HuH-7 (cell line): ENCODE measurements around the gene USP17L13.
"Not testable (repeated sequence)": the region's sequence is repeated elsewhere in the genome, so short reads cannot be mapped to it uniquely, and the experiment has no call there.

Experiments
- DNase-seq: peaks from one replicate; pipeline ENCODE4 v3.0.0; 2011; ENCODE audit warnings: low spot score

USP17L13 gene

GRCh38 chr4:9224596-9224995 is at the start of gene USP17L13:
Gene USP17L13, plus strand, starts transcription at chr4:9224896. Its CDS starts 0 bp downstream, at chr4:9224896.
- DNase-seq = not testable (repeated sequence)

GRCh38 chr4:9210357-9210756 is 14.3 kb upstream of the USP17L13 start, which contains the start of gene USP17L10:
Gene USP17L10, plus strand, starts transcription at chr4:9210657. Its CDS starts 0 bp downstream, at chr4:9210657.
- DNase-seq = not testable (repeated sequence)

GRCh38 chr4:9214701-9215100 is 10.0 kb upstream of the USP17L13 start:
- DNase-seq = not testable (repeated sequence)

GRCh38 chr4:9215105-9215504 is 9.6 kb upstream of the USP17L13 start, which contains the start of gene USP17L11:
Gene USP17L11, plus strand, starts transcription at chr4:9215405. Its CDS starts 0 bp downstream, at chr4:9215405.
- DNase-seq = not testable (repeated sequence)

- DNase-seq = not testable (repeated sequence)
Observed at GRCh38 chr4:9219852-9220251, 4.8 kb upstream of the USP17L13 start, which contains the start of gene USP17L12. Gene USP17L12, plus strand, starts transcription at chr4:9220152. Its CDS starts 0 bp downstream, at chr4:9220152.

GRCh38 chr4:9230249-9230648 is 5.6 kb downstream of the USP17L13 start:
- not testable (repeated sequence) for DNase-seq

GRCh38 chr4:9234085-9234484 is 9.4 kb downstream of the USP17L13 start, which contains the start of gene USP17L15:
Gene USP17L15, plus strand, starts transcription at chr4:9234385. Its CDS starts 0 bp downstream, at chr4:9234385.
- not testable (repeated sequence) for DNase-seq

- not testable (repeated sequence) for DNase-seq
Observed at GRCh38 chr4:9238461-9238860, 13.8 kb downstream of the USP17L13 start.

GRCh38 chr4:9243579-9243978 is 18.9 kb downstream of the USP17L13 start, which contains the start of gene USP17L17:
Gene USP17L17, plus strand, starts transcription at chr4:9243879. Its CDS starts 0 bp downstream, at chr4:9243879.
- not testable (repeated sequence) for DNase-seq

- not testable (repeated sequence) for DNase-seq
Observed at GRCh38 chr4:9247953-9248680, 23.4 kb downstream of the USP17L13 start, which contains the start of gene USP17L18. Gene USP17L18, plus strand, starts transcription at chr4:9248630. Its CDS starts 0 bp downstream, at chr4:9248630.

- DNase-seq = not testable (repeated sequence)
Observed at GRCh38 chr4:9253078-9253477, 28.4 kb downstream of the USP17L13 start, which contains the start of gene USP17L19. Gene USP17L19, plus strand, starts transcription at chr4:9253378. Its CDS starts 0 bp downstream, at chr4:9253378.

- DNase-seq = not testable (repeated sequence)
Observed at GRCh38 chr4:9257824-9258223, 33.1 kb downstream of the USP17L13 start, which contains the start of gene USP17L20. Gene USP17L20, plus strand, starts transcription at chr4:9258124. Its CDS starts 0 bp downstream, at chr4:9258124.

GRCh38 chr4:9262572-9262971 is 37.9 kb downstream of the USP17L13 start, which contains the start of gene USP17L21:
Gene USP17L21, plus strand, starts transcription at chr4:9262872. Its CDS starts 0 bp downstream, at chr4:9262872.
- DNase-seq = not testable (repeated sequence)

- DNase-seq = not testable (repeated sequence)
Observed at GRCh38 chr4:9267319-9267718, 42.6 kb downstream of the USP17L13 start, which contains the start of gene USP17L22. Gene USP17L22, plus strand, starts transcription at chr4:9267619. Its CDS starts 0 bp downstream, at chr4:9267619.

GRCh38 chr4:9271719-9272118 is 47.0 kb downstream of the USP17L13 start:
- not testable (repeated sequence) for DNase-seq
